GM12891 (cell line): Measurements from ENCODE around the gene TRUB1. TPM values are rescaled to one million over a fixed set of nuclear protein-coding genes. Genes with fewer than 3 reads are reported as not detected.
A peak's percentile ranks its signal among the peaks of the same experiment; 100 is the strongest.
"Not testable (repeated sequence)": the region's sequence is repeated elsewhere in the genome, so short reads cannot be mapped to it uniquely, and the experiment has no call there.

Source experiments
- DNase-seq: peaks from one replicate; pipeline ENCODE4 v3.0.0; 2011; ENCODE audit warnings: low spot score; ENCODE audit not compliant: insufficient read length
- FAIRE-seq: peaks from 2 replicates; lab custom pipeline; 2011; peaks lifted over from hg19 to GRCh38; lab: Jason Lieb, UNC
- PAX5 ChIP-seq: IDR thresholded peaks from 2 replicates; pipeline ENCODE4 v1.6.1; 2011; ENCODE audit warnings: low read length, moderate library complexity, mild to moderate bottlenecking; ENCODE audit not compliant: insufficient read depth, severe bottlenecking
- POLR2A ChIP-seq: IDR thresholded peaks from 2 replicates; pipeline ENCODE4 v1.6.1; 2011; ENCODE audit warnings: low read depth, low read length, control low read depth
- POLR2AphosphoS5 ChIP-seq: IDR thresholded peaks from 2 replicates; pipeline ENCODE4 v1.6.1; 2011; ENCODE audit warnings: low read depth, low read length, control low read depth
- POU2F2 ChIP-seq: IDR thresholded peaks from 2 replicates; pipeline ENCODE4 v1.6.1; 2011; ENCODE audit warnings: low read depth, mild to moderate bottlenecking, control low read depth, low read length, moderate library complexity
- SPI1 ChIP-seq: IDR thresholded peaks from 2 replicates; pipeline ENCODE4 v1.6.1; 2011; ENCODE audit warnings: low read depth, low read length, control low read depth
- TAF1 ChIP-seq: IDR thresholded peaks from 2 replicates; pipeline ENCODE4 v1.6.1; 2011; ENCODE audit warnings: low read depth, low read length, control low read depth
- polyA plus RNA-seq: library from polyadenylated mRNA; unstranded; fragments of >200 nt; gene quantifications from one replicate; pipeline ENCODE4 v1.2.1, GENCODE V29; 2012; ENCODE audit warnings: low read depth, missing spikeins, inconsistent platforms; ENCODE audit not compliant: missing spikeins

TRUB1 gene
- polyA plus RNA-seq, result 7.5 TPM

DNA sequence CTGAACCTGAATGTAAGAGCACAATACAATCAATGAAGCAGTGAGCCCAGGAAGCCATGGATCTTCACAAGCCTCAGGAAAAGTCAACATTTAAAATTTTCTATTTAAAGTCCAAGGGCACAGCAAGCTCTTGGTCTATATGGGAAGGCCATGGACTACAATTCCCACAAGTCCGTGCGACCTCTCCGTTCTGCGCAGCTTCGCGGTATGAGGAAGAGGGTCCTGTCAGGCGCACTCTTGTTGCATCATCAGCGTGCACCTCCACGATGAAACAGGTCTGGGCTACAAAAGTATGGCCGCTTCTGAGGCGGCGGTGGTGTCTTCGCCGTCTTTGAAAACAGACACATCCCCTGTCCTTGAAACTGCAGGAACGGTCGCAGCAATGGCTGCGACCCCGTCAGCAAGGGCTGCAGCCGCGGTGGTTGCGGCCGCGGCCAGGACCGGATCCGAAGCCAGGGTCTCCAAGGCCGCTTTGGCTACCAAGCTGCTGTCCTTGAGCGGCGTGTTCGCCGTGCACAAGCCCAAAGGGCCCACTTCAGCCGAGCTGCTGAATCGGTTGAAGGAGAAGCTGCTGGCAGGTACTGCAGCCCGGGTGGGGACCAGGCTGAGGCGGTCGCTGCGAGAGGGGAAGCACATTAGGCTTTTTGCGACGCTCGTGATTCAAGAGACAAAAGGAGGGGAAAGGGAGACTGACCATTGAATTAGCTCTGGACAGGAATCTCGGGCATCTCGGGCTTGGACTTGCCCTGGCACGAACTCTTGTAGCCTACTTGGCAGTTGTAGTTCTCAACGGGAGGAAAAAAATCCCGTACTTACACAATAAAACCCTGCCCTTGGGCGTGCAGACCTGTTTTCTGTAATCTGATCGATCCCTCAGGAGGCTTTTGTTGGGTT is at the start of gene TRUB1:
TSS of gene TRUB1 (plus strand) at position 234 of the 894 bp plus-strand sequence. CDS start at position 293, 59 bp downstream.
- DNase-seq (peak; percentile 72), FAIRE-seq (peak; percentile 99)
- peak; percentile 93 for TF ChIP-seq POLR2A
- peak; percentile 82 for TF ChIP-seq POU2F2
- peak; percentile 85 for TF ChIP-seq POLR2AphosphoS5
- peak; percentile 99 for TF ChIP-seq TAF1
- TF ChIP-seq PAX5, result no peak
- peak; percentile 77 for TF ChIP-seq SPI1

DNA sequence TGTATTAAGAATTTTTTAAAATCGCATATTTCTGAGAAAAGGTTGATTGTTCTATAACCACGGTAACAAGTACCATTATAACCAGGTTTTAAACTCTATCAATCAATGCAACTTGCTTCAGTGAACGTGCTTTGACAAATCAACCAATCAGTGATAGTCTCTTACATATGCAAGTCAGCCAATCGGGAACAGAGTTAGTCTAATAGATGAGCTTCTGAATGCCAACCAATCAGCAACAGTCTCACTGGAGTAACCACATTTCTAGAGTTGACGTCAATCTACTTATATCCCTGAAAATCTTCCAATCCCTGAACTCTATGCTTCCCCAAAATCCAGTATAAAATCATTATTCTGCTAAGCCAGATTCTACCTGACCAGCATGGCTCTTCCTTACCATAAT is 44.7 kb upstream of the TRUB1 start:
- TF ChIP-seq TAF1, result no peak
- TF ChIP-seq SPI1, result no peak
- TF ChIP-seq POU2F2, result no peak
- no peak for TF ChIP-seq PAX5
- TF ChIP-seq POLR2AphosphoS5, result no peak
- no peak for TF ChIP-seq POLR2A
- DNase-seq (no peak), FAIRE-seq (peak; percentile 50)

DNA sequence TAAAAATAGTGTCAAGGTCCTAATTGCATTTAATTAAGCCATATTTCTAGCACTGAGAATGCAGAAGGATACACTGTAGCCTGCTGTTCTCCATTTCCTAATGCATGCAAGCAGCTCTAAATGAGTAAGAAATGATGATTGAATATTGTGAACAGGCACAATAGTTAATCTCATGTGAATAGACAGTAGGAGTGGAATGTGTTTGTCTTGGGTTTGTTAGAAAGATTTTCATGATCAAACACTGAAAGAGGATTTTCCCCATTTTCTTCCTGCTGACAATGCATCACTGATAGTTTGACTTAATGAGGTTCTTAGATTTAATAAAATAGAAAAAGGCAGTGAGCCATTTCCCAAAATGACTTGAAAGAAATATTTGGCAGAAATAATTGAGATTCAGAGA is 43.1 kb upstream of the TRUB1 start:
- DNase-seq (no peak), FAIRE-seq (no peak)
- TF ChIP-seq POU2F2 (no peak), POLR2AphosphoS5 (no peak), PAX5 (no peak), SPI1 (no peak)

DNA sequence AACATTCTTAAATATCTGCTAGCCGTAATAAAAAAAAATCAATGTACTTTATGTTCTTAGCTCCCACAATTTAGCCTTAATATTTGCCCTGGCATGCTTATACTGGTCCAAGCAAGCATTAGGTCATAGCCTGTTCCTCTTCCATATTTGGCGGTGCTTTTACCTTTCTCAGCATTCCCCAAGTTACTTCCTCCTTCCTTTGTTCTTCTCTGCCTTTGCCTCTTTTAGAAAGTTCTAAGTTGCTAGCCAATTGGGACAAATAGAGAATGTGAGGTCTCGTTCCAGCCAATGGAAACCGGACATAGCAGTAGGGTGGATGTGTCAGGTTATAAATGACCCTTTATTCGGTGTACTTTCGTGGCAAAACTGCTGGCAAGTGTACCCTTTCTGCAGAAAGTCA is 41.0 kb upstream of the TRUB1 start:
- DNase-seq, FAIRE-seq: not testable (repeated sequence)

- no peak for FAIRE-seq
- TF ChIP-seq POU2F2 (no peak), PAX5 (no peak), POLR2AphosphoS5 (no peak), TAF1 (no peak), POLR2A (no peak), SPI1 (no peak)
- DNase-seq, result no peak
These were observed 40.4 kb upstream of the TRUB1 start for GRCh38 chr10:114897593-114897992.

- TF ChIP-seq SPI1 (no peak), TAF1 (no peak), POU2F2 (no peak), POLR2AphosphoS5 (no peak), POLR2A (no peak), PAX5 (no peak)
- DNase-seq, result no peak
- no peak for FAIRE-seq
These were observed 38.0 kb upstream of the TRUB1 start for GRCh38 chr10:114899982-114900381.

GRCh38 chr10:114900658-114901057 is 37.3 kb upstream of the TRUB1 start:
- FAIRE-seq, result no peak
- no peak for TF ChIP-seq POLR2AphosphoS5
- no peak for TF ChIP-seq SPI1
- no peak for TF ChIP-seq POLR2A
- no peak for TF ChIP-seq POU2F2
- TF ChIP-seq TAF1, result no peak
- no peak for TF ChIP-seq PAX5
- no peak for DNase-seq

- no peak for FAIRE-seq
- no peak for TF ChIP-seq SPI1
- no peak for TF ChIP-seq POLR2AphosphoS5
- no peak for TF ChIP-seq PAX5
- TF ChIP-seq POLR2A, result no peak
- TF ChIP-seq TAF1, result no peak
- no peak for TF ChIP-seq POU2F2
- DNase-seq, result no peak
These were observed 35.8 kb upstream of the TRUB1 start for GRCh38 chr10:114902151-114902550.

DNA sequence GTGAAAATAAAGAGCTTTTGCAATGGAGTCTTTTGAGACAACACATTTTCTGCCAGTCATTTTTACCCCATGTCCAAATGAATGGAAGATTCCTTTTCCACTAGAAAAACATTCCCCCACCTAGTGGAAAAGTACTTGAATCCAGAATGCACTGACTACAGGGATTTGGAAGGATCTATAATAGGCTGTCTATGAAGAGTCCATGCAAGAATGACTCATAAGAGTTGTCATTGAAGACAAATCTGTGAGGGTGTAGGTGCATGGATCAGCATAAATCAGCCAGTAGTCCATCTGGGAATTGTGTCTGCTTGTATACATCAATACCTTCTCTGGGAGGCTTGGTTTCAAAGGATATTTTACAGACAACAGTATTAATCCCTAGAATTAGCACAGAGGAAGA is 32.5 kb upstream of the TRUB1 start:
- TF ChIP-seq TAF1 (no peak), POLR2A (no peak)
- FAIRE-seq (no peak), DNase-seq (no peak)

DNA sequence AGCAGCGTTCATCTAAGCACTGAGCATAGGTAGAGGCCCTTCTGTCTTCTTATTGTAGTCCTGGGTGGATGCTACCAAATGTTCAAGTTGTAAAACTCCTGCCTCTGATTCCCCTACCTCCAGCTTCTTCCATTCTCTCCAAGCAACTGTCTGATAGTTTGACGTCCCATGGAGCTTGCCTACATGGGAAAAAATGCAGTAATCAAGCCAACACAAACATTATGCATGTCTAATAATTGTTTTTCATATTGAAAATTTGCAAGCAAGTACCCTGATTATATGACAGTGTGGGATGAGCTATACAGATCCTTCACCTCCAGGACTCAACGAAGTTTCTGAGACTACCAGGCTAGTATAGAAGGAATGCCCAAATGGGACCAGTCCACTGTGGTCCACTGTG is 31.0 kb upstream of the TRUB1 start:
- TF ChIP-seq POU2F2 (no peak), PAX5 (no peak), SPI1 (no peak), POLR2AphosphoS5 (no peak), POLR2A (no peak), TAF1 (no peak)
- no peak for DNase-seq
- no peak for FAIRE-seq
